BJ (cell line): ENCODE results near the gene OSBPL5. TPM values are rescaled to one million over a fixed set of nuclear protein-coding genes. Genes with fewer than 3 reads are reported as not detected.

Experiments used
- CTCF ChIA-PET: fragments of 350-600 bp; formaldehyde crosslinking; extraction: SDS; loops from one replicate; lab custom pipeline; 2021; ENCODE audit warnings: antibody characterized with exemption, inconsistent platforms; lab: Yijun Ruan, JAX
- POLR2A ChIA-PET: fragments of 300-600 bp; sonication (Branson Sonifier 250); formaldehyde crosslinking; extraction: SDS; loops from one replicate; lab custom pipeline; 2021; ENCODE audit warnings: antibody characterized with exemption; lab: Charles Lee
- DNase-seq: peaks from one replicate; pipeline ENCODE4 v3.0.0-alpha.2; 2011; ENCODE audit warnings: low read depth
- H3K27me3 ChIP-seq: 2 replicates; pipeline ENCODE4 v1.6.0; 2011; ENCODE audit warnings: low read length; ENCODE audit not compliant: control insufficient read depth, insufficient read depth
- H3K36me3 ChIP-seq: 2 replicates; pipeline ENCODE4 v1.5.1; 2011; ENCODE audit warnings: low read length; ENCODE audit not compliant: control insufficient read depth, insufficient read depth
- H3K4me3 ChIP-seq: 2 replicates; pipeline ENCODE4 v1.5.1; 2011; ENCODE audit warnings: low read depth, mild to moderate bottlenecking, control low read depth, low read length
- polyA plus RNA-seq: library from polyadenylated mRNA; depleted of rRNA; stranded (reverse); fragments of >200 nt; gene quantifications from 2 replicates; pipeline ENCODE4 v1.2.3, GENCODE V29; 2011
- TF ChIP-seq, protein P1 (sequence below): IDR thresholded peaks from 2 replicates; pipeline ENCODE4 v1.5.1; 2011; ENCODE audit warnings: low read depth, mild to moderate bottlenecking, control low read depth, inconsistent platforms, low read length, moderate library complexity; ENCODE audit not compliant: insufficient read depth

OSBPL5 gene
- polyA plus RNA-seq, 1 experiment, result 20.8 TPM

DNA sequence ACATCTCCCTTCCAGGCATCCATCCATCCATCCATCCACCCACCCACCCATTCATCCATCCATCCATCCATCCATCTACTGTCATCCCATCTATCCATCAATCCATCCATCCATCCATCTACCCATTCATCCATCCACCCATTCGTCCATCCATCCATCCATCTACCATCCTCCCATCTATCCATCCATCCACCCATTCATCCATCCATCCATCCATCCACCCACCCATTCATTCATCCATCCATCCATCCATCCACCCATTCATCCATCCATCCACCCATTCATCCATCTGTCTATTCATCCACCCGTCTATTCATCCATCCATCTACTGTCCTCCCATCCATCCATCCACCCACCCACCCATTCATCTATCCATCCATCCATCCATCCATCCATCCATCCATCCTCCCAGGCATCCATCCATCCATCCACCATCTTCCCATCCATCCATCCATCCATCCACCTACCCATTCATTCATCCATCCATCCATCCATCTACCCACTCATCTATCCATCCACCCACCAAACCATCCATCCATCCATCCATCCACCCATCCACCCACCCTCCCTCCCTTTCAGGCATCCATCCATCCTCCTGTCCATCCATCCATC is 33.7 kb downstream of the OSBPL5 start:
- CTCF ChIA-PET, result no interaction called here
- TF ChIP-seq, protein P1, sequence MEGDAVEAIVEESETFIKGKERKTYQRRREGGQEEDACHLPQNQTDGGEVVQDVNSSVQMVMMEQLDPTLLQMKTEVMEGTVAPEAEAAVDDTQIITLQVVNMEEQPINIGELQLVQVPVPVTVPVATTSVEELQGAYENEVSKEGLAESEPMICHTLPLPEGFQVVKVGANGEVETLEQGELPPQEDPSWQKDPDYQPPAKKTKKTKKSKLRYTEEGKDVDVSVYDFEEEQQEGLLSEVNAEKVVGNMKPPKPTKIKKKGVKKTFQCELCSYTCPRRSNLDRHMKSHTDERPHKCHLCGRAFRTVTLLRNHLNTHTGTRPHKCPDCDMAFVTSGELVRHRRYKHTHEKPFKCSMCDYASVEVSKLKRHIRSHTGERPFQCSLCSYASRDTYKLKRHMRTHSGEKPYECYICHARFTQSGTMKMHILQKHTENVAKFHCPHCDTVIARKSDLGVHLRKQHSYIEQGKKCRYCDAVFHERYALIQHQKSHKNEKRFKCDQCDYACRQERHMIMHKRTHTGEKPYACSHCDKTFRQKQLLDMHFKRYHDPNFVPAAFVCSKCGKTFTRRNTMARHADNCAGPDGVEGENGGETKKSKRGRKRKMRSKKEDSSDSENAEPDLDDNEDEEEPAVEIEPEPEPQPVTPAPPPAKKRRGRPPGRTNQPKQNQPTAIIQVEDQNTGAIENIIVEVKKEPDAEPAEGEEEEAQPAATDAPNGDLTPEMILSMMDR, result no peak
- DNase-seq, result no peak
- POLR2A ChIA-PET, result no interaction called here
- Histone ChIP-seq H3K27me3 (no peaks in the 10 kb centered on the region), H3K4me3 (no peak overlapping the region), H3K36me3 (peaks cover 26% of the 10 kb centered on the region)

DNA sequence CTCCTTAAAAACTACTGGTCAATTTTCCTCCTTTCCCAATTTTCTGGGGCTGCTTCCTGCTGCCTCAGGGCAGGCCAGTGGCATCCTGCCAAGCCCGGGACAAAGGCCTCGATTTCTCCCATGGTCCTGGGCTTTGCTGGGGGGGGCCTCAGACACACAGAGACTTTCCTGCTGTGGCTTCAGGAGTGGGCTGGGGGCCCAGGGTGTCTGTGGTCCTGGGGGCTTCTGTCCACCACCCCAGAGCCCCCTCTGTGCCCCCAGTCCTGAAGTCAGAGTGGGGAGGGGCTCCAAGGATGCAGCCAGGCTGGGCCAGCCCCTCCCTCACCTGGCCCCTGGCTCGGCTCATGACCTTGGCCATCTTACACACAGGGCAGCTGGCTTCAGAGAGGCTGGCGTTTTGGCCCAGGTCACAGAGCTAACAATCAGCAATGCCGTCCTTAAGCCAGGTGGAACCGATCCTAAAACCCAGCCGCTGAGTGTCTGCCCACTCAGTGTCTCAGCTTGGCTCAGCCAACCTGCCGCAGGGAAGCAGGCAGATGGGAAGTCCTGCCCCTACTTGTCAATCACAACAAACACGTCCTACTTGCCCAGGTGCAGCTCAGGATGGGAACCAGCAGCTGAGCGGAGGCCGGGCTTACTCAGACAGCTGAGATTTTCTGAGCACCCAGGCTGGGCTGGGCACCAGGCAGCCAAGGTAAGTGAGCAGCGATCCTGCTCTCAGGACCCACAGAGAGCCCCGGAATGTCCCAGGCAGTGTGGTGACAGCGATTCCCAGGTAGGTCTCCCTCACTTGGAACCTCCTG is 34.6 kb downstream of the OSBPL5 start:
- Histone ChIP-seq H3K4me3 (no peak overlapping the region), H3K27me3 (no peaks in the 10 kb centered on the region), H3K36me3 (peaks cover 29% of the 10 kb centered on the region)
- DNase-seq, result no peak
- ChIA-PET POLR2A (no interaction called here), CTCF (no interaction called here)
- TF ChIP-seq, protein P1, result no peak

DNA sequence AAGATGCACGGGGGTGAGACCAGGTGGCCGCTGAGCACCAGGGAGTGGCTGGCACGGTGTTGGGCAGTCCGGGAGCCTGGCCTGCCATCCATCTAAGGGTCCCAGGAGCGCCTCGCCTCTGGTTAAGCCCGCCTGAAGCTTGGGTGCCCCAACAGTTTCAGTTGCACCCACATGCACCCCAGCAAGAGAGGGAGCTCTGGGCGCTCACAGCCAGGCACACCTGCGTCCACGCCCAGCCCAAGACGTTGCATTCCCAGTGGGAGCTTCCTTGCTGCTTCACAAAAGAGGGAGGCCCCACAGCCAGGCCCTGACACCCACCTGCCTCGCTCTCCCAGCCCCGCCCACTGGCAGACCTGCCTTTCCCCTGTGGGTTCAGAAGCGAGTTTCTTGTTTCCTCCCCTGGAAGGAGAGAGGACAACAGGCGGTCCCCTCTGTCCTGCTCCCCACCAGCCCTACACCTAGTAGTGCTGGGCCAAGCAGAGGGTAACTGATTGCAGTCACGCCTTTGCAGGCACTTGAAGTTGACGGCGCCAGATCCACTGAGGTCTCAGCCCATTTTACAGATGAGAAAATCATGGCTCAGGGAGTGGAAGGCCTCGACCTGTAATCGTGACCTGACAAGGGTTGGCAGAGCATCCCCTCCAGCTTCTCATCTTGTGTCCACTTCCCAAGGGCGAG is 35.4 kb downstream of the OSBPL5 start:
- POLR2A ChIA-PET, result no interaction called here
- CTCF ChIA-PET, result interaction anchor here (1.0 kb wide), 1 partner anchor 31 kb away, joined by 3 read pairs; no protein-coding TSS in a partner anchor
- TF ChIP-seq, protein P1, result no peak
- no peaks in the 10 kb centered on the region for H3K27me3 ChIP-seq
- no peak for DNase-seq
- H3K4me3 ChIP-seq, result no peak overlapping the region
- H3K36me3 ChIP-seq, result peaks cover 32% of the 10 kb centered on the region

DNA sequence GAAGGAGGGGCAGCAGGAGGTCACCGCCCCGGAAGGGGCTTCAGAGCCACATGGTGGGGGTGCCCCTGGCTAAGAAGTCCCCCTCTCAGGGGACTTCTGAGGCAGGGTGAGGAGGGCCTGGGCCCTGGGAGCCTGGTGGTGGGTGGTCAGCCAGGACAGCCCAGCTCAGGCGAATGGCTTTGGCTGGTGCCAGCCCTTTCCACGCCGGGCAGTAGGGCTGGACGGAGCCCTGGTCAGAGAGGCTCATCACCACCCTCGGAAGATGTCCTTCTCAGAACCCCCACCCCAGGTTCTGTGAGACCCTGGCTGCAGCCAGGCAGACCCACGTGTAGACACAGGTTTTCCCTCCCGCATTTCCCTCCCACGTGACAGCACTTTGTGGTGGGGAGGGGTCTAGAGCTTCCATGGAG is 35.9 kb downstream of the OSBPL5 start:
- Histone ChIP-seq H3K27me3 (no peaks in the 10 kb centered on the region), H3K36me3 (peaks cover 32% of the 10 kb centered on the region), H3K4me3 (no peak overlapping the region)
- ChIA-PET CTCF (interaction anchor here (1.0 kb wide), 1 partner anchor 31 kb away, joined by 3 read pairs; no protein-coding TSS in a partner anchor), POLR2A (no interaction called here)
- no peak for DNase-seq
- TF ChIP-seq, protein P1, result no peak
